Esophagus squamous epithelium (tissue), 5 donors: ENCODE data around the gene CITED1. TPM values are rescaled to one million over a fixed set of nuclear protein-coding genes. Genes with fewer than 3 reads are reported as not detected.

ENCODE experiments used
- DNase-seq: peaks from one replicate; lab custom pipeline; 2025; lab: John Stamatoyannopoulos, UW
- H3K27ac ChIP-seq, 4 donors: fragments of 200-600 bp; sonication (generic); one replicate each; pipeline ENCODE4 v1.5.1; 2016 to 2019; ENCODE audit warnings: mild to moderate bottlenecking in 1 of 4
- H3K27me3 ChIP-seq, 4 donors: fragments of 200-600 bp; sonication (generic); 1 replicate in 3 of 4; 2 replicates in 1 of 4; pipeline versions ENCODE4 v1.5.1 to v1.6.0; 2017 to 2021; ENCODE audit warnings: antibody characterized with exemption in 1 of 4
- H3K36me3 ChIP-seq, 3 donors: fragments of 200-600 bp; sonication (generic); one replicate each; pipeline ENCODE4 v1.5.1; 2016 to 2019
- H3K4me1 ChIP-seq, 3 donors: fragments of 200-600 bp; sonication (generic); one replicate each; pipeline ENCODE4 v1.5.1; 2017 to 2019
- H3K4me3 ChIP-seq, 4 donors: fragments of 200-600 bp; sonication (generic); 1 replicate in 3 of 4; 2 replicates in 1 of 4; pipeline ENCODE4 v1.5.1; 2016 to 2019; ENCODE audit warnings: mild to moderate bottlenecking in 2 of 4, moderate library complexity in 1 of 4
- H3K9me3 ChIP-seq, 3 donors: fragments of 200-600 bp; sonication (generic); one replicate each; pipeline ENCODE4 v1.5.1; 2016 to 2019
- CTCF ChIP-seq, 6 experiments: fragments of 450-650 bp in 4 of 6; fragments of 200-600 bp in 2 of 6; sonication (generic) in 2 of 6; IDR thresholded peaks; one replicate each; pipeline ENCODE4 v1.5.1; 2016 to 2019; ENCODE audit warnings: antibody characterized with exemption in 6 of 6, mild to moderate bottlenecking in 4 of 6, moderate library complexity in 4 of 6
- POLR2A ChIP-seq, 4 donors: fragments of 450-650 bp; IDR thresholded peaks; one replicate each; pipeline ENCODE4 v1.6.1; 2017; ENCODE audit warnings: antibody characterized with exemption in 4 of 4, mild to moderate bottlenecking in 4 of 4, moderate library complexity in 3 of 4
- WGBS, 2 donors: methylation state at CpG; one replicate each; pipeline ENCODE4 v1.1.5; 2018; 5-methylcytosine and 5-hydroxymethylcytosine counted together
- intact Hi-C: fragments of 100-400 bp; cut with DNase I; formaldehyde crosslinking; loops from one replicate; pipeline ENCODE4 v1.15.0; 2022
- total RNA-seq, 4 donors: library from RNA; depleted of rRNA; stranded (reverse); fragments of >200 nt; gene quantifications; one replicate each; pipeline ENCODE4 v1.1.0, GENCODE V29; 2016
- donor health status: DM: yes; HTN: yes; CAD: no.

Gene CITED1
- total RNA-seq, 4 donors from 2014 or later, result not detected

GRCh38 chrX:72271812-72272211 is 33.9 kb downstream of the CITED1 start:
- H3K27me3 ChIP-seq, result no peaks in the 10 kb centered on the region
- H3K27ac ChIP-seq, result peak overlapping the region in 2 of 4 donors; percentile 40 to 42
- DNase-seq, result no peak
- no peak overlapping the region for H3K4me3 ChIP-seq
- H3K4me1 ChIP-seq, result peaks cover 7 to 66% (median 30%) of the 10 kb centered on the region in 3 donors
- peaks cover 0 to 73% (median 34%) of the 10 kb centered on the region in 3 donors for H3K36me3 ChIP-seq
- TF ChIP-seq POLR2A (IDR thresholded peaks at IDR 0.05) (no peak), CTCF (IDR thresholded peaks at IDR 0.05) (no peak)
- no peaks in the 10 kb centered on the region for H3K9me3 ChIP-seq
- intact Hi-C loops, result no loop called here
- 50 to 55% methylated on average over 3 of the region's 3 CpGs for WGBS, 2 donors

- intact Hi-C loops, result no loop called here
- peaks cover 0 to 73% (median 34%) of the 10 kb centered on the region in 3 donors for H3K36me3 ChIP-seq
- H3K27me3 ChIP-seq, result no peaks in the 10 kb centered on the region
- no peak overlapping the region for H3K4me3 ChIP-seq
- H3K4me1 ChIP-seq, result peaks cover 7 to 65% (median 30%) of the 10 kb centered on the region in 3 donors
- DNase-seq, result no peak
- TF ChIP-seq CTCF (IDR thresholded peaks at IDR 0.05) (no peak), POLR2A (IDR thresholded peaks at IDR 0.05) (no peak)
- H3K9me3 ChIP-seq, result no peaks in the 10 kb centered on the region
- WGBS, 2 donors, result 40 to 43% methylated on average over 1 to 2 of the region's 3 CpGs
- H3K27ac ChIP-seq, result peak overlapping the region in 2 of 4 donors; percentile 40 to 42
These were observed 34.5 kb downstream of the CITED1 start for GRCh38 chrX:72271091-72271788.

GRCh38 chrX:72270316-72270866 is 35.3 kb downstream of the CITED1 start:
- TF ChIP-seq POLR2A (IDR thresholded peaks at IDR 0.05) (no peak), CTCF (IDR thresholded peaks at IDR 0.05) (no peak)
- H3K27ac ChIP-seq, result peak overlapping the region in 2 of 4 donors; percentile 40 to 57
- H3K9me3 ChIP-seq, result no peaks in the 10 kb centered on the region
- no peak for DNase-seq
- no peaks in the 10 kb centered on the region for H3K27me3 ChIP-seq
- no peak overlapping the region for H3K4me3 ChIP-seq
- WGBS, 2 donors, result 73% methylated on average over 3 of the region's 5 CpGs; no CpG with 5 or more reads in 1 of the 2 donors
- intact Hi-C loops, result no loop called here
- peaks cover 0 to 73% (median 33%) of the 10 kb centered on the region in 3 donors for H3K36me3 ChIP-seq
- H3K4me1 ChIP-seq, result peaks cover 0 to 56% (median 23%) of the 10 kb centered on the region in 3 donors

- H3K27ac ChIP-seq, result peak overlapping the region in 3 of 4 donors; percentile 3 to 57 (median 32)
- 50 to 52% methylated on average over 3 of the region's 3 CpGs for WGBS, 2 donors
- H3K9me3 ChIP-seq, result no peaks in the 10 kb centered on the region
- no peak for TF ChIP-seq POLR2A (IDR thresholded peaks at IDR 0.05)
- no peak for TF ChIP-seq CTCF (IDR thresholded peaks at IDR 0.05)
- H3K27me3 ChIP-seq, result no peaks in the 10 kb centered on the region
- H3K4me3 ChIP-seq, result no peak overlapping the region
- peaks cover 0 to 67% (median 27%) of the 10 kb centered on the region in 3 donors for H3K36me3 ChIP-seq
- intact Hi-C loops, result no loop called here
- peaks cover 0 to 50% (median 17%) of the 10 kb centered on the region in 3 donors for H3K4me1 ChIP-seq
- no peak for DNase-seq
These were observed 36.0 kb downstream of the CITED1 start for GRCh38 chrX:72269671-72270251.
